Measurements from ENCODE around the gene RAB15.

- TF ChIP-seq SREBF1 (IDR thresholded peaks at IDR 0.05; ENCODE audit: borderline replicate concordance, low read depth, low read length) (no peak), MXI1 (IDR thresholded peaks at IDR 0.05; ENCODE audit: low read depth, low read length) (no peak), JUND (IDR thresholded peaks at IDR 0.05; ENCODE audit: borderline replicate concordance, low read depth, low read length) (no peak), JUND (tag; IDR thresholded peaks at IDR 0.05; ENCODE audit: borderline replicate concordance, low read depth, low read length) (no peak)
Observed at GRCh38 chr14:64953310-64953654, 18.9 kb downstream of the RAB15 start.
